GM23338 (cell line): ENCODE results near the gene CCDC24.

Experiments used
- POLR2AphosphoS5 ChIP-seq: IDR thresholded peaks from 2 replicates; pipeline ENCODE4 v1.6.1; 2016; ENCODE audit warnings: antibody characterized with exemption, low read depth
- TF ChIP-seq, protein P1 (sequence below), 2 experiments: fragments of 200-600 bp in 1 of 2; sonication (generic) in 1 of 2; conservative IDR thresholded peaks; 2 replicates each; pipeline versions ENCODE4 v1.5.1 to v1.6.1; 2016 to 2017; ENCODE audit warnings: antibody characterized with exemption in 2 of 2, low read depth in 2 of 2, mild to moderate bottlenecking in 2 of 2, moderate library complexity in 1 of 2

DNA sequence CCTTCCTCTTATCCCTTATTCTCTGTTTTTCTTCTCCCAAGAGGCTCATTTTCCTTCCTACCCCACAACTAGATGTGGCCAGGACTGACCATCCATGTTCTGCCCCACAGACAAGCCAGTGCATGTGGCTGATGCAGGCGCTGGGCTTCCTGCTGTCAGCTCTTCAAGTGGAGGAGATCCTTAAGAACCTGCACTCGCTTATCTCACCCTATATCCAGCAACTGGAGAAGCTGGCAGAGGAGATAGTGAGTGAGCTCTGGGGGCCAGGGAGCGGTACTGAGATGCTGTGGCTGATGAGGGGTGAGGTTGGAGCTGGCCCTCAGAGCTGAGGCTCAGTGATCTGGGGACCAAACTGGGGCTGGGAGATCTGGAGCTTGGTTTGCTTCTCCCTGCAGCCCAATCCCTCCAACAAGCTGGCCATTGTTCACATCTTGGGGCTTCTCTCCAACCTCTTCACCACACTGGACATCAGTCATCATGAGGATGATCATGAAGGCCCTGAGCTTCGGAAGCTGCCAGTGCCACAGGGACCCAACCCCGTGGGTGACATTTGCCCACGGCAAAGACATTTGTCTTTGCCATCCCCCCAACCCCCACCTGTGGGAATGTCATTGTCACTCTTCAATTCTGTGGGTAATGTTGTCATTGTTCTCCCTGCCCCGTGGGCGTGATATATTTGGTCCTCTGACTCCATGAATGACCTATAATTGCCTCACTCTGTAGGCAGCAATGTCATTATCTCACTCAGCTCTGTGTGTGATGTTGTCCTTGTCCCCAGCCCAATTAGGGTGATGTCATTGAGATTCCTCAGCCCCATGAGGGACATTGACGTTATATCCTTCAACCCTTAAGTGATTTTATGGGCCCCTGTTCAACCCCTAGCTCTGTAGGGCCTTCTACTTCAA, 32.8 kb upstream of the CCDC24 start:
- TF ChIP-seq, protein P1, sequence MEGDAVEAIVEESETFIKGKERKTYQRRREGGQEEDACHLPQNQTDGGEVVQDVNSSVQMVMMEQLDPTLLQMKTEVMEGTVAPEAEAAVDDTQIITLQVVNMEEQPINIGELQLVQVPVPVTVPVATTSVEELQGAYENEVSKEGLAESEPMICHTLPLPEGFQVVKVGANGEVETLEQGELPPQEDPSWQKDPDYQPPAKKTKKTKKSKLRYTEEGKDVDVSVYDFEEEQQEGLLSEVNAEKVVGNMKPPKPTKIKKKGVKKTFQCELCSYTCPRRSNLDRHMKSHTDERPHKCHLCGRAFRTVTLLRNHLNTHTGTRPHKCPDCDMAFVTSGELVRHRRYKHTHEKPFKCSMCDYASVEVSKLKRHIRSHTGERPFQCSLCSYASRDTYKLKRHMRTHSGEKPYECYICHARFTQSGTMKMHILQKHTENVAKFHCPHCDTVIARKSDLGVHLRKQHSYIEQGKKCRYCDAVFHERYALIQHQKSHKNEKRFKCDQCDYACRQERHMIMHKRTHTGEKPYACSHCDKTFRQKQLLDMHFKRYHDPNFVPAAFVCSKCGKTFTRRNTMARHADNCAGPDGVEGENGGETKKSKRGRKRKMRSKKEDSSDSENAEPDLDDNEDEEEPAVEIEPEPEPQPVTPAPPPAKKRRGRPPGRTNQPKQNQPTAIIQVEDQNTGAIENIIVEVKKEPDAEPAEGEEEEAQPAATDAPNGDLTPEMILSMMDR (conservative IDR thresholded peaks at IDR 0.05; ENCODE audit: low read depth in 2 of 2): no peak
- no peak for TF ChIP-seq POLR2AphosphoS5
